Fibroblast of villous mesenchyme (primary cell): ENCODE results near the gene ADAMTS12. TPM values are rescaled to one million over a fixed set of nuclear protein-coding genes. Genes with fewer than 3 reads are reported as not detected.

Experiments
- DNase-seq: peaks from one replicate; pipeline ENCODE4 v3.0.0-alpha.2; 2010; ENCODE audit warnings: low read depth
- H3K4me3 ChIP-seq: 2 replicates; pipeline ENCODE4 v1.5.1; 2011; ENCODE audit warnings: low read depth, mild to moderate bottlenecking, low read length
- CTCF ChIP-seq: IDR thresholded peaks from 2 replicates; pipeline ENCODE4 v1.5.1; 2012; ENCODE audit warnings: low read depth, mild to moderate bottlenecking, low read length; ENCODE audit not compliant: insufficient read depth
- total RNA-seq: library from RNA; depleted of rRNA; stranded (reverse); fragments of >200 nt; gene quantifications from 2 replicates; pipeline ENCODE4 v1.2.3, GENCODE V29; 2012

Gene ADAMTS12
- total RNA-seq: 54.8 and 94.1 TPM in 2 replicates

- peak; percentile 78 for DNase-seq
- no peak for TF ChIP-seq CTCF
- peak within 1 kb of the TSS; percentile 67 for H3K4me3 ChIP-seq
Measured at GRCh38 chr5:33891788-33892619, at the start of gene ADAMTS12. Gene ADAMTS12, minus strand, starts transcription at chr5:33891990. Its CDS starts 134 bp downstream, at chr5:33891856.

DNA sequence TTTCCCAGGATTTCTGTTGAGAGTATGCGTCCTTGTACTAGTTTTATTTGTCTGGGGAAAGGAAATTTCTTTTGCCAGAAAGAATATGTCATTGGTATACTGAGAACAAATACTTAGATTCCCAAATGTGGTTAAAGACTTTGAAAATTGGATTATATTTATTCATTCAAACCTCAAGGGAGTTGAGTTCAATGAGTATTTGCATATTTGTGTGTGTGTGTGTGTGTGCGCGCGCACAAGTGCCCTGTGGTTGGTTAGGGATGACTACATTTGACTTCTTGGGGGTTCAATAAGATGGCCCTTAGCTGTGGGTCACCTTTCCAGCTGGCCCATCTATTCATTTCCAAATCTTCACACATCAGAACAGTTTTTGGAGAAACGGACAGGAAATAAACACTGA is 49.3 kb upstream of the ADAMTS12 start:
- no peak for DNase-seq
- no peak for TF ChIP-seq CTCF
- no peak overlapping the region for H3K4me3 ChIP-seq

GRCh38 chr5:33939556-33940262 is 47.9 kb upstream of the ADAMTS12 start:
- no peak overlapping the region for H3K4me3 ChIP-seq
- TF ChIP-seq CTCF: no peak
- peak; percentile 34 for DNase-seq

- no peak for DNase-seq
- no peak for TF ChIP-seq CTCF
- H3K4me3 ChIP-seq: no peak overlapping the region
Measured at GRCh38 chr5:33938881-33939280, 47.1 kb upstream of the ADAMTS12 start.

GRCh38 chr5:33938507-33938796 is 46.7 kb upstream of the ADAMTS12 start:
- DNase-seq: no peak
- H3K4me3 ChIP-seq: no peak overlapping the region
- TF ChIP-seq CTCF: no peak

DNA sequence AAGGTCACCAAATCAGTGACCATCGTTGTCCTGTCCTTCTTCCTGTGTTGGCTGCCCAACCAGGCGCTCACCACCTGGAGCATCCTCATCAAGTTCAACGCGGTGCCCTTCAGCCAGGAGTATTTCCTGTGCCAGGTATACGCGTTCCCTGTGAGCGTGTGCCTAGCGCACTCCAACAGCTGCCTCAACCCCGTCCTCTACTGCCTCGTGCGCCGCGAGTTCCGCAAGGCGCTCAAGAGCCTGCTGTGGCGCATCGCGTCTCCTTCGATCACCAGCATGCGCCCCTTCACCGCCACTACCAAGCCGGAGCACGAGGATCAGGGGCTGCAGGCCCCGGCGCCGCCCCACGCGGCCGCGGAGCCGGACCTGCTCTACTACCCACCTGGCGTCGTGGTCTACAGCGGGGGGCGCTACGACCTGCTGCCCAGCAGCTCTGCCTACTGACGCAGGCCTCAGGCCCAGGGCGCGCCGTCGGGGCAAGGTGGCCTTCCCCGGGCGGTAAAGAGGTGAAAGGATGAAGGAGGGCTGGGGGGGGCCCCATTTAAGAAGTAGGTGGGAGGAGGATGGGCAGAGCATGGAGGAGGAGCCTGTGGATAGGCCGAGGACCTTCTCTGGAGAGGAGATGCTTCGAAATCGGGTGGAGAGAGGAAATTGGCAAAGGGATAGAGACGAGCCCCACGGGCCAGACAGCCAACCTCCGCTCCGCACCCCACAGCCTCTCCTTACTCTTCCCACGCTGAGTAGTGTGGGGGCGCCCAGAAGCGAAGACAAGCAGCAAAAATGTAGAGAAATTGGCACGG is 46.1 kb upstream of the ADAMTS12 start:
- no peak for DNase-seq
- H3K4me3 ChIP-seq: no peak overlapping the region
- no peak for TF ChIP-seq CTCF
